ENCODE results near the gene NUF2. TPM values are rescaled to one million over a fixed set of nuclear protein-coding genes. Genes with fewer than 3 reads are reported as not detected.
"Not testable (repeated sequence)": the region's sequence is repeated elsewhere in the genome, so short reads cannot be mapped to it uniquely, and the experiment has no call there.

The NUF2 gene
- total and polyA plus RNA-seq, 2 donors (not counting 1 experiment from before 2014, with no cell fraction given), result 0.94 to 1.3 TPM

- CTCF ChIA-PET; H3K9me3 Mint-ChIP-seq (ENCODE audit: insufficient read depth); ATAC-seq (ENCODE audit: low read depth); DNase-seq; H3K4me3 ChIP-seq (ENCODE audit: control extremely low read depth in 1 of 5, extremely low read depth in 1 of 5, insufficient read depth in 1 of 5, low read depth in 2 of 5, low read length in 4 of 5); H3K4me2 ChIP-seq (replicated peaks; ENCODE audit: low read depth, low read length, poor library complexity, severe bottlenecking); H3K27me3 ChIP-seq (replicated peaks in 1 of 4; ENCODE audit: control extremely low read depth in 1 of 4, control insufficient read depth in 3 of 4, insufficient read depth in 4 of 4, low read length in 3 of 4); H3K27ac Mint-ChIP-seq; H2AFZ ChIP-seq (ENCODE audit: insufficient read depth, low read depth, low read length, poor library complexity, severe bottlenecking); H3K27me3 Mint-ChIP-seq; H3K36me3 ChIP-seq (replicated peaks in 1 of 2; ENCODE audit: control extremely low read depth in 1 of 2, control insufficient read depth in 1 of 2, extremely low read depth in 1 of 2, insufficient read depth in 2 of 2, low read length in 1 of 2); H3K4me3 Mint-ChIP-seq; H3K9me3 ChIP-seq (ENCODE audit: control extremely low read depth in 1 of 3, control insufficient read depth in 2 of 3, insufficient read depth in 1 of 3, low read length in 2 of 3); H3K79me2 ChIP-seq (ENCODE audit: control insufficient read depth, insufficient read depth, low read length); intact Hi-C loops (cut with micrococcal nuclease); H3K4me1 ChIP-seq (ENCODE audit: control insufficient read depth in 2 of 2, insufficient read depth in 2 of 2, low read length in 2 of 2); H3K4me1 Mint-ChIP-seq; H3K27ac ChIP-seq (ENCODE audit: low read length in 2 of 2); H4K20me1 ChIP-seq (ENCODE audit: control insufficient read depth, insufficient read depth, low read length, poor library complexity, severe bottlenecking); POLR2A ChIA-PET; H3K9ac ChIP-seq (ENCODE audit: low read length): not testable (repeated sequence)
- WGBS (ENCODE audit: insufficient coverage), result no CpG with 5 or more reads among the region's 1 CpG
Observed at GRCh38 chr1:163293497-163293896, 28.3 kb upstream of the NUF2 start.

GRCh38 chr1:163295949-163296348 lies 25.8 kb upstream of the NUF2 start:
- H3K27me3 ChIP-seq (replicated peaks in 1 of 4; ENCODE audit: control extremely low read depth in 1 of 4, control insufficient read depth in 3 of 4, insufficient read depth in 4 of 4, low read length in 3 of 4), result no peaks in the 10 kb centered on the region
- no peaks in the 10 kb centered on the region for H3K4me1 ChIP-seq (ENCODE audit: control insufficient read depth in 2 of 2, insufficient read depth in 2 of 2, low read length in 2 of 2)
- H3K4me3 ChIP-seq (ENCODE audit: control extremely low read depth in 1 of 5, extremely low read depth in 1 of 5, insufficient read depth in 1 of 5, low read depth in 2 of 5, low read length in 4 of 5), result no peak overlapping the region
- ChIA-PET CTCF (no interaction called here), POLR2A (no interaction called here)
- TF ChIP-seq, protein P1, sequence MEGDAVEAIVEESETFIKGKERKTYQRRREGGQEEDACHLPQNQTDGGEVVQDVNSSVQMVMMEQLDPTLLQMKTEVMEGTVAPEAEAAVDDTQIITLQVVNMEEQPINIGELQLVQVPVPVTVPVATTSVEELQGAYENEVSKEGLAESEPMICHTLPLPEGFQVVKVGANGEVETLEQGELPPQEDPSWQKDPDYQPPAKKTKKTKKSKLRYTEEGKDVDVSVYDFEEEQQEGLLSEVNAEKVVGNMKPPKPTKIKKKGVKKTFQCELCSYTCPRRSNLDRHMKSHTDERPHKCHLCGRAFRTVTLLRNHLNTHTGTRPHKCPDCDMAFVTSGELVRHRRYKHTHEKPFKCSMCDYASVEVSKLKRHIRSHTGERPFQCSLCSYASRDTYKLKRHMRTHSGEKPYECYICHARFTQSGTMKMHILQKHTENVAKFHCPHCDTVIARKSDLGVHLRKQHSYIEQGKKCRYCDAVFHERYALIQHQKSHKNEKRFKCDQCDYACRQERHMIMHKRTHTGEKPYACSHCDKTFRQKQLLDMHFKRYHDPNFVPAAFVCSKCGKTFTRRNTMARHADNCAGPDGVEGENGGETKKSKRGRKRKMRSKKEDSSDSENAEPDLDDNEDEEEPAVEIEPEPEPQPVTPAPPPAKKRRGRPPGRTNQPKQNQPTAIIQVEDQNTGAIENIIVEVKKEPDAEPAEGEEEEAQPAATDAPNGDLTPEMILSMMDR (IDR thresholded peaks at IDR 0.05), result no peak
- no peak for TF ChIP-seq EZH2 (IDR thresholded peaks at IDR 0.05; ENCODE audit: borderline replicate concordance, insufficient read depth, low read depth, low read length, poor library complexity, severe bottlenecking)
- H3K4me3 Mint-ChIP-seq, result no peak overlapping the region
- H3K36me3 ChIP-seq (replicated peaks in 1 of 2; ENCODE audit: control extremely low read depth in 1 of 2, control insufficient read depth in 1 of 2, extremely low read depth in 1 of 2, insufficient read depth in 2 of 2, low read length in 1 of 2), result peaks cover 0 to 10% of the 10 kb centered on the region in 2 experiments
- DNase-seq, result no peak
- no peaks in the 10 kb centered on the region for H3K4me1 Mint-ChIP-seq
- WGBS (ENCODE audit: insufficient coverage), result 86% methylated on average over 1 of the region's 2 CpGs
- intact Hi-C loops (cut with micrococcal nuclease), result no loop called here
- no peak overlapping the region for H3K27ac Mint-ChIP-seq
- no peaks in the 10 kb centered on the region for H3K27me3 Mint-ChIP-seq
- no peaks in the 10 kb centered on the region for H3K9me3 Mint-ChIP-seq (ENCODE audit: insufficient read depth)
- H3K27ac ChIP-seq (ENCODE audit: low read length in 2 of 2), result no peak overlapping the region
- H3K9ac ChIP-seq (ENCODE audit: low read length), result no peak overlapping the region
- H3K9me3 ChIP-seq (ENCODE audit: control extremely low read depth in 1 of 3, control insufficient read depth in 2 of 3, insufficient read depth in 1 of 3, low read length in 2 of 3), result peaks cover 0 to 7% (median 0%) of the 10 kb centered on the region in 3 donors
- no peak overlapping the region for H2AFZ ChIP-seq (ENCODE audit: insufficient read depth, low read depth, low read length, poor library complexity, severe bottlenecking)
- no peak for ATAC-seq (ENCODE audit: low read depth)
- H3K4me2 ChIP-seq (replicated peaks; ENCODE audit: low read depth, low read length, poor library complexity, severe bottlenecking), result no peak overlapping the region
- no peaks in the 10 kb centered on the region for H4K20me1 ChIP-seq (ENCODE audit: control insufficient read depth, insufficient read depth, low read length, poor library complexity, severe bottlenecking)
- no peaks in the 10 kb centered on the region for H3K79me2 ChIP-seq (ENCODE audit: control insufficient read depth, insufficient read depth, low read length)
